AG04449 (cell line): ENCODE results near the gene XRCC3.

Source experiments
- CTCF ChIA-PET: fragments of 350-600 bp; formaldehyde crosslinking; extraction: SDS; loops from one replicate; lab custom pipeline; 2021; ENCODE audit warnings: antibody characterized with exemption; lab: Yijun Ruan, JAX
- POLR2A ChIA-PET: fragments of 400-600, 350-600 bp; formaldehyde crosslinking; extraction: SDS; loops from one replicate; lab custom pipeline; 2020; ENCODE audit warnings: antibody characterized with exemption, inconsistent platforms; lab: Yijun Ruan, JAX
- DNase-seq: peaks from one replicate; pipeline ENCODE4 v3.0.0-alpha.2; 2010; ENCODE audit warnings: low read depth, low spot score
- H3K4me3 ChIP-seq: 2 replicates; pipeline ENCODE4 v1.5.1; 2011; ENCODE audit warnings: low read depth, mild to moderate bottlenecking, control low read depth, low read length
- CTCF ChIP-seq: IDR thresholded peaks from one replicate; pipeline ENCODE4 v1.5.1; 2011; ENCODE audit warnings: mild to moderate bottlenecking, moderate library complexity, low read length, control low read depth, inconsistent platforms; ENCODE audit not compliant: insufficient read depth; ENCODE audit errors: missing control alignments

The XRCC3 gene

GRCh38 chr14:103730490-103731035 is 15.3 kb upstream of the XRCC3 start:
- TF ChIP-seq CTCF, result no peak
- no peak overlapping the region for H3K4me3 ChIP-seq
- ChIA-PET POLR2A (no interaction called here), CTCF (no interaction called here)
- no peak for DNase-seq

GRCh38 chr14:103729496-103730448 is 14.5 kb upstream of the XRCC3 start:
- CTCF ChIA-PET, result no interaction called here
- TF ChIP-seq CTCF, result no peak
- POLR2A ChIA-PET, result no interaction called here
- no peak overlapping the region for H3K4me3 ChIP-seq
- no peak for DNase-seq

- no peak overlapping the region for H3K4me3 ChIP-seq
- TF ChIP-seq CTCF, result no peak
- no peak for DNase-seq
- ChIA-PET CTCF (no interaction called here), POLR2A (no interaction called here)
Measured at GRCh38 chr14:103728721-103729120, 13.5 kb upstream of the XRCC3 start.

GRCh38 chr14:103728141-103728540 is 12.9 kb upstream of the XRCC3 start:
- ChIA-PET POLR2A (interaction anchor here (1.0 kb wide), 1 partner anchor 13 kb away, joined by 3 read pairs; the partner anchor contains the start of genes XRCC3 and ZFYVE21), CTCF (no interaction called here)
- no peak for TF ChIP-seq CTCF

GRCh38 chr14:103727313-103727980 is 12.2 kb upstream of the XRCC3 start:
- POLR2A ChIA-PET, result interaction anchor here (1.0 kb wide), 1 partner anchor 12 kb away, joined by 3 read pairs; the partner anchor contains the start of genes XRCC3 and ZFYVE21
- no peak for TF ChIP-seq CTCF
- H3K4me3 ChIP-seq, result no peak overlapping the region
- CTCF ChIA-PET, result no interaction called here
- no peak for DNase-seq

More at GRCh38 chr14:103728141-103728540, 12.9 kb upstream of the XRCC3 start:
- H3K4me3 ChIP-seq, result no peak overlapping the region
- no peak for DNase-seq
